HEK293 (cell line): Measurements from ENCODE around the gene NME5.

Experiments used
- CTCF ChIA-PET: fragments of 350-600 bp; formaldehyde crosslinking; extraction: SDS; loops from one replicate; lab custom pipeline; 2021; ENCODE audit warnings: antibody characterized with exemption; lab: Yijun Ruan, JAX
- POLR2A ChIA-PET: fragments of 300-600 bp; formaldehyde crosslinking; extraction: SDS; loops from one replicate; lab custom pipeline; 2020; ENCODE audit warnings: antibody characterized with exemption, inconsistent platforms; lab: Yijun Ruan, JAX
- H3K27ac ChIP-seq: fragments of 200-500 bp; sonication (Bioruptor generic); 2 replicates; pipeline ENCODE4 v1.5.1; 2014; ENCODE audit warnings: low read depth, low read length, control low read depth, inconsistent platforms; ENCODE audit errors: extremely low read depth
- H3K36me3 ChIP-seq, 2 experiments: fragments of 200-500 bp in 1 of 2; sonication (Bioruptor generic) in 1 of 2; 1 replicate in 1 of 2; 2 replicates in 1 of 2; pipeline ENCODE4 v1.5.1; 2014 to 2017; ENCODE audit warnings: inconsistent platforms in 2 of 2, low read length in 2 of 2; ENCODE audit not compliant: control insufficient read depth in 2 of 2, insufficient read depth in 1 of 2
- H3K4me1 ChIP-seq: fragments of 200-500 bp; sonication (Bioruptor generic); 2 replicates; pipeline ENCODE4 v1.5.1; 2014; ENCODE audit warnings: mild to moderate bottlenecking, low read length, inconsistent platforms; ENCODE audit not compliant: control insufficient read depth, insufficient read depth
- H3K4me3 ChIP-seq: 2 replicates; pipeline ENCODE4 v1.5.1; 2011; ENCODE audit warnings: low read depth, mild to moderate bottlenecking, control low read depth, low read length, moderate library complexity
- H3K9me3 ChIP-seq: fragments of 200-500 bp; sonication (Bioruptor generic); 2 replicates; pipeline ENCODE4 v1.5.1; 2014; ENCODE audit warnings: low read depth, low read length, inconsistent platforms; ENCODE audit not compliant: control insufficient read depth, insufficient read depth
- IKZF3 ChIP-seq: fragments of 450-650 bp; IDR thresholded peaks from 2 replicates; pipeline ENCODE4 v1.5.0; 2018; ENCODE audit warnings: missing biosample characterization, mild to moderate bottlenecking, missing genetic modification characterization, moderate library complexity
- KLF8 ChIP-seq: fragments of 450-650 bp; formaldehyde crosslinking; IDR thresholded peaks from 2 replicates; pipeline ENCODE4 v1.5.1; 2016; ENCODE audit warnings: missing biosample characterization, missing genetic modification characterization
- SCRT1 ChIP-seq: fragments of 450-650 bp; formaldehyde crosslinking; IDR thresholded peaks from 2 replicates; pipeline ENCODE4 v1.5.1; 2016; ENCODE audit warnings: missing biosample characterization, missing genetic modification characterization, borderline replicate concordance
- SCRT2 ChIP-seq: fragments of 450-650 bp; formaldehyde crosslinking; IDR thresholded peaks from 2 replicates; pipeline ENCODE4 v1.5.1; 2016; ENCODE audit warnings: missing biosample characterization, missing genetic modification characterization
- SP2 ChIP-seq: fragments of 450-650 bp; formaldehyde crosslinking; IDR thresholded peaks from 2 replicates; pipeline ENCODE4 v1.5.1; 2016; ENCODE audit warnings: missing biosample characterization, missing genetic modification characterization
- WT1 ChIP-seq: fragments of 450-650 bp; formaldehyde crosslinking; IDR thresholded peaks from 2 replicates; pipeline ENCODE4 v1.5.1; 2016; ENCODE audit warnings: missing biosample characterization, missing genetic modification characterization
- ZFP41 ChIP-seq: fragments of 450-650 bp; formaldehyde crosslinking; IDR thresholded peaks from 2 replicates; pipeline ENCODE4 v1.5.1; 2016; ENCODE audit warnings: missing biosample characterization, missing genetic modification characterization, borderline replicate concordance
- ZFP69B ChIP-seq: fragments of 450-650 bp; formaldehyde crosslinking; IDR thresholded peaks from 2 replicates; pipeline ENCODE4 v1.5.1; 2016; ENCODE audit warnings: missing biosample characterization, missing genetic modification characterization
- ZNF10 ChIP-seq: fragments of 450-650 bp; formaldehyde crosslinking; IDR thresholded peaks from 2 replicates; pipeline ENCODE4 v1.5.1; 2017; ENCODE audit warnings: missing biosample characterization, missing genetic modification characterization
- ZNF157 ChIP-seq: fragments of 450-650 bp; formaldehyde crosslinking; IDR thresholded peaks from 2 replicates; pipeline ENCODE4 v1.5.1; 2016; ENCODE audit warnings: missing biosample characterization, missing genetic modification characterization
- ZNF211 ChIP-seq: fragments of 450-650 bp; formaldehyde crosslinking; IDR thresholded peaks from 2 replicates; pipeline ENCODE4 v1.5.1; 2016; ENCODE audit warnings: low read depth, missing biosample characterization, missing genetic modification characterization
- ZNF221 ChIP-seq: fragments of 450-650 bp; formaldehyde crosslinking; IDR thresholded peaks from 2 replicates; pipeline ENCODE4 v1.5.1; 2017; ENCODE audit warnings: missing biosample characterization, missing genetic modification characterization, borderline replicate concordance
- ZNF280D ChIP-seq: fragments of 450-650 bp; formaldehyde crosslinking; IDR thresholded peaks from 2 replicates; pipeline ENCODE4 v1.5.1; 2016; ENCODE audit warnings: missing biosample characterization, missing genetic modification characterization
- ZNF335 ChIP-seq: fragments of 450-650 bp; formaldehyde crosslinking; conservative IDR thresholded peaks from 2 replicates; pipeline ENCODE4 v1.5.1; 2016; ENCODE audit warnings: missing biosample characterization, missing genetic modification characterization
- ZNF521 ChIP-seq: fragments of 450-650 bp; formaldehyde crosslinking; IDR thresholded peaks from 2 replicates; pipeline ENCODE4 v1.5.1; 2017; ENCODE audit warnings: missing biosample characterization, mild to moderate bottlenecking, missing genetic modification characterization
- ZNF561 ChIP-seq: fragments of 450-650 bp; IDR thresholded peaks from 2 replicates; pipeline ENCODE4 v1.5.1; 2018; ENCODE audit warnings: missing biosample characterization, missing genetic modification characterization, borderline replicate concordance
- ZNF626 ChIP-seq: fragments of 450-650 bp; sonication (Bioruptor Pico); formaldehyde crosslinking; IDR thresholded peaks from 2 replicates; pipeline ENCODE4 v1.5.1; 2018; ENCODE audit warnings: missing biosample characterization, missing genetic modification characterization, inconsistent platforms
- ZNF677 ChIP-seq: fragments of 450-650 bp; IDR thresholded peaks from 2 replicates; pipeline ENCODE4 v1.5.0; 2018; ENCODE audit warnings: missing biosample characterization, mild to moderate bottlenecking, missing genetic modification characterization, moderate library complexity
- TF ChIP-seq, protein P1 (sequence below): fragments of 450-650 bp; formaldehyde crosslinking; IDR thresholded peaks from 2 replicates; pipeline ENCODE4 v1.5.1; 2016; ENCODE audit warnings: missing biosample characterization, missing genetic modification characterization

NME5 gene

DNA sequence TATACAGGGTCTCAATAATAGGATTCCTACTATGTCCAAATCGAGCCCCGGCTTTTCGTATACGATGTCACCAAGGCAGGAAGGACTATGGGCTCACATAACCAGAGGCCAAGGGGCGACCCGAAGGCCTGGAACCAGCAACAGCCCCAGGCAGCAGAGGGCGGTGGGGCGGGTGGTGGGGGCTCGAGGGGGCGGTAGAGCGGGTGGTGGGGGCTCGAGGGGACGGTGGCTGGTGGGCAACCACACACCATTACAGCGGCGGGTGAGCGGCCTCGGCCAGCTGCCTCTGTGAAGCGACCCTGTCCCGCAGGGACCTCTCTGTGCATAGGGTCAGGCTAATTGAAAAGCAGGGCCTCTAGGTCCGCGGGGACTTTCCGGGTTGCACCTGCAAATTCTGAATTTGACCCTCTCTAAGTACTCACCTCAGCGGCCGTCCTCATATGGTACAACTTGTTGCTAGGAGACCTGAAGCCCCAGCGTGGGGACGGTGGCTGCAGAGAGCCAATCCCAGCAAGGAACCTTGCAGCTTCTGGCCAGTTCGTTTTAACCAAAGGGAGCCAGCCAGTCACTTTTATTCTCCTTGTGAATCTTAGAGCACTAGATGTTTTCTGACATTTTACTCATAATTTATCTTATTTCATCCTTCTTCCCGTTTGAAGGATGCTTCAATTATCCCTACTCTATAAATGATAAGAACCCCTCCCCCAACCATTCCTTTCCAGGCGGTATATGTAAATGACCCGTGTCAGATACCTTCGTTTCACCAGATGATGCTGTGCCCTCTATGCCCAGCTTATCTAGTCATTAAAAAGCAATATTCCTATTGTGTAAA, at the start of gene NME5:
NME5 (minus strand) TSS at position 480 of the 832 bp plus-strand sequence. CDS start 648 bp downstream, outside the sequence.
- peak; percentile 77; the same call in 1 of the 2 replicates for TF ChIP-seq SCRT1 (tag by site-specific recombination)
- TF ChIP-seq, protein P1, sequence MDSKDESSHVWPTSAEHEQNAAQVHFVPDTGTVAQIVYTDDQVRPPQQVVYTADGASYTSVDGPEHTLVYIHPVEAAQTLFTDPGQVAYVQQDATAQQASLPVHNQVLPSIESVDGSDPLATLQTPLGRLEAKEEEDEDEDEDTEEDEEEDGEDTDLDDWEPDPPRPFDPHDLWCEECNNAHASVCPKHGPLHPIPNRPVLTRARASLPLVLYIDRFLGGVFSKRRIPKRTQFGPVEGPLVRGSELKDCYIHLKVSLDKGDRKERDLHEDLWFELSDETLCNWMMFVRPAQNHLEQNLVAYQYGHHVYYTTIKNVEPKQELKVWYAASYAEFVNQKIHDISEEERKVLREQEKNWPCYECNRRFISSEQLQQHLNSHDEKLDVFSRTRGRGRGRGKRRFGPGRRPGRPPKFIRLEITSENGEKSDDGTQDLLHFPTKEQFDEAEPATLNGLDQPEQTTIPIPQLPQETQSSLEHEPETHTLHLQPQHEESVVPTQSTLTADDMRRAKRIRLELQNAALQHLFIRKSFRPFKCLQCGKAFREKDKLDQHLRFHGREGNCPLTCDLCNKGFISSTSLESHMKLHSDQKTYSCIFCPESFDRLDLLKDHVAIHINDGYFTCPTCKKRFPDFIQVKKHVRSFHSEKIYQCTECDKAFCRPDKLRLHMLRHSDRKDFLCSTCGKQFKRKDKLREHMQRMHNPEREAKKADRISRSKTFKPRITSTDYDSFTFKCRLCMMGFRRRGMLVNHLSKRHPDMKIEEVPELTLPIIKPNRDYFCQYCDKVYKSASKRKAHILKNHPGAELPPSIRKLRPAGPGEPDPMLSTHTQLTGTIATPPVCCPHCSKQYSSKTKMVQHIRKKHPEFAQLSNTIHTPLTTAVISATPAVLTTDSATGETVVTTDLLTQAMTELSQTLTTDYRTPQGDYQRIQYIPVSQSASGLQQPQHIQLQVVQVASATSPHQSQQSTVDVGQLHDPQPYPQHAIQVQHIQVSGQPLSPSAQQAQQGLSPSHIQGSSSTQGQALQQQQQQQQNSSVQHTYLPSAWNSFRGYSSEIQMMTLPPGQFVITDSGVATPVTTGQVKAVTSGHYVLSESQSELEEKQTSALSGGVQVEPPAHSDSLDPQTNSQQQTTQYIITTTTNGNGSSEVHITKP (tag by site-specific recombination) = peak; percentile 90
- TF ChIP-seq SP2 (tag by site-specific recombination) = 0 out of 2 replicates have a peak, but pooled peaks have one; percentile 14
- no peak for TF ChIP-seq ZNF10
- TF ChIP-seq ZNF280D (tag by site-specific recombination) = no peak
- peak; percentile 95 for TF ChIP-seq SCRT2 (tag by site-specific recombination)
- TF ChIP-seq WT1 (tag by site-specific recombination) = no peak
- TF ChIP-seq KLF8 = no peak
- TF ChIP-seq ZNF521 (tag by site-specific recombination) = no peak
- TF ChIP-seq ZNF626 (tag by site-specific recombination) = peak; percentile 32; the same call in 1 of the 2 replicates
- TF ChIP-seq ZNF677 (tag by site-specific recombination) = no peak
- TF ChIP-seq ZFP69B (tag by site-specific recombination) = no peak
- no peak for TF ChIP-seq ZNF221 (tag by site-specific recombination)
- no peak for TF ChIP-seq ZFP41 (tag by site-specific recombination)
- TF ChIP-seq ZNF211 = no peak
- no peak for TF ChIP-seq IKZF3 (tag by site-specific recombination)
- peak; percentile 70 for TF ChIP-seq ZNF335 (tag by site-specific recombination)
- 0 out of 2 replicates have a peak, but pooled peaks have one; percentile 29 for TF ChIP-seq ZNF561 (tag by site-specific recombination)
- no peak for TF ChIP-seq ZNF157 (tag by site-specific recombination)
- TF ChIP-seq, all 188 proteins: peak for 7
- Histone ChIP-seq H3K27ac (no peak within 1 kb of the TSS), H3K4me3 (peak within 1 kb of the TSS; percentile 46), H3K36me3 (no peaks in the 10 kb centered on the region; a peak in 1 of 3 replicates), H3K9me3 (no peaks in the 10 kb centered on the region), H3K4me1 (no peaks in the 10 kb centered on the region)
- ChIA-PET CTCF (interaction anchor here (0.6 to 1.8 kb wide), 6 partner anchors 10 to 214 kb away, joined by 3 to 13 read pairs (median 4); no protein-coding TSS in a partner anchor), POLR2A (interaction anchor here (0.6 kb wide), 1 partner anchor 1902 kb away, joined by 4 read pairs; no protein-coding TSS in a partner anchor)
